ENCODE measurements around the gene CACFD1. TPM values are rescaled to one million over a fixed set of nuclear protein-coding genes. Genes with fewer than 3 reads are reported as not detected.

The CACFD1 gene
- total RNA-seq, 2 experiments from 2014 or later, result 3.7 to 3.8 TPM

DNA sequence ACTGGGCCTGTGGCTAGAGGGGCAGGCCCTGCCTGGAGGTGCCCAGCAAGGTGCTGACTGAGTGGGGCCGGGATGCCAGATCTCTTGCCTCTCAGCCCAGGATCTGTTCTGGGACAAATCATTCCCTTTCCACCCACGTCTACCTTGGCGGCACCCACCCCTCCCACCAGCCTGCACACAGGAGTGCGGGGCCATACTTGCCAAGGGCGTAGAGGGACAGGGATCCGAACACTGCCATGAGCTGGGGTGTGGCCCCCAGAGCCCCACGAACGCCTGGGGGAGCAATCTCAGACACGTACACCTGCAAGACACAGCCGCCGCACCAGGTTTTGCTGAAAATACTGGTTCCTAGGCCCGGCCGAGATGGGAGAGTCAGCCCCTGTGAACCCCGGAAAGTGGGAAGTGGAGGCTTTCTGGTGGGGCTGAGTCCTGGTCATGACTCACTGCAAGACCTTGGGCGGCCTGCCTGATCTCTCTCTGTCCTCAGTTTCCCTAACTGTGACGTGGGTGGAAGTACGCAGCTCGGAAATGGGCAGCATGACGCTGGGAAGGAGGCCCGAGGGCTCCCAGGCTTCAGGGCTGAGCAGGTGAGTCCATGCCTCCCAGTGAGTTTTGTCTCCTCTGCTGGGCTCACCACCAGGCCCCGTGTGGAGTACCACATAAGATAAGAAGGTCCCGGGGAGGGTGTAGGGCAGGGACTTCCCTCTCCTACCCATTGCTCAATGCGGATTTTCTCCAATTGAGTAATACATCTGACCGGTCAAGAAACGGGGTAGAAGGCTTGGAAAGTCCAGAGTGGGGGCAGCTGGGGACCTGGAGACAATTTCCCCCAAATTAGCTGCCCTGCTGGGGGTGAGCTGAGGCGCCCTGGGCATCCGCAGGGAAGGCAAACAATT lies 16.5 kb downstream of the CACFD1 start:
- Mint-ChIP-seq H3K4me1 (ENCODE audit: low read depth) (peaks cover 9% of the 10 kb centered on the region), H3K27ac (no peak overlapping the region), H3K27me3 (no peaks in the 10 kb centered on the region), H3K4me3 (no peak overlapping the region), H3K36me3 (ENCODE audit: low read depth) (no peaks in the 10 kb centered on the region), H3K9me3 (no peaks in the 10 kb centered on the region)
- Histone ChIP-seq H3K27me3 (ENCODE audit: control insufficient read depth in 1 of 2, insufficient read depth in 2 of 2, low read length in 2 of 2) (no peaks in the 10 kb centered on the region), H3K4me3 (ENCODE audit: low read length) (no peak overlapping the region), H3K36me3 (ENCODE audit: insufficient read depth, low read length) (no peaks in the 10 kb centered on the region), H3K27ac (ENCODE audit: low read depth in 1 of 2, low read length in 2 of 2) (no peak overlapping the region), H3K9me3 (ENCODE audit: control insufficient read depth in 1 of 2, insufficient read depth in 1 of 2, low read length in 2 of 2) (no peaks in the 10 kb centered on the region), H3K4me1 (ENCODE audit: insufficient read depth, low read length) (peaks cover 24% of the 10 kb centered on the region)
- ChIA-PET CTCF (no interaction called here), POLR2A (no interaction called here)
- ATAC-seq (ENCODE audit: poor library complexity) (no peak), DNase-seq (peak in 2 of 14 experiments; percentile 63 to 69)
- TF ChIP-seq CTCF (IDR thresholded peaks at IDR 0.05), result no peak
- intact Hi-C loops (cut with DNase I, micrococcal nuclease), result loop anchor here in 1 of 2 experiments (5.0 kb wide), 2 partner anchors 139 to 449 kb away; partner anchors contain the start of gene SURF6

DNA sequence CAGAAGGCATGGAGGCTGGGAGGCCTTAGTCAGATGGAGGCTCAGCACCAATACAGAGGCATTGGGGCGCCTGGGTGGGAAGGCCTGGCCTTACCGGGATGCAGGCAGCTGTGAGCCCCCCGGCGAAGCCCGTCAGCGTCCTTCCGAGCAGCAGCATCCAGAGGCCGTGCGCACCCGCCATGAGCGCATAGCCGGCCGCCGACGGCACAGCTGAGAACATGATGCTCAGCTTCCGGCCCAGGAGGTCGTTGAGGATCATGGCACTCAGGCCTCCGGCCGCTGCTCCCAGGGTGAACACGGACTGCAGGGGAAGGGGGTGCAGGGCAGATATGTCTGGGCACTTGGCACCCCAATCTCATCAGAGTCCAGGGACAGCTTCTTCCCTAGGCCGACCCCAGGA lies 17.2 kb downstream of the CACFD1 start:
- intact Hi-C loops (cut with DNase I, micrococcal nuclease), result loop anchor here in 1 of 2 experiments (1.0 to 5.0 kb wide), 3 partner anchors 17 to 450 kb away; partner anchors contain the start of gene SURF6
- ChIA-PET POLR2A (no interaction called here), CTCF (no interaction called here)
- H3K27me3 ChIP-seq (ENCODE audit: control insufficient read depth in 1 of 2, insufficient read depth in 2 of 2, low read length in 2 of 2), result no peaks in the 10 kb centered on the region
- no peak for TF ChIP-seq CTCF (IDR thresholded peaks at IDR 0.05)
- ATAC-seq (ENCODE audit: poor library complexity), result no peak
- no peak for DNase-seq
- H3K27ac Mint-ChIP-seq, result no peak overlapping the region
- peaks cover 9% of the 10 kb centered on the region for H3K4me1 Mint-ChIP-seq (ENCODE audit: low read depth)
- no peaks in the 10 kb centered on the region for H3K36me3 Mint-ChIP-seq (ENCODE audit: low read depth)
- no peaks in the 10 kb centered on the region for H3K36me3 ChIP-seq (ENCODE audit: insufficient read depth, low read length)
- H3K9me3 ChIP-seq (ENCODE audit: control insufficient read depth in 1 of 2, insufficient read depth in 1 of 2, low read length in 2 of 2), result no peaks in the 10 kb centered on the region
- H3K4me1 ChIP-seq (ENCODE audit: insufficient read depth, low read length), result peaks cover 24% of the 10 kb centered on the region
- H3K9me3 Mint-ChIP-seq, result no peaks in the 10 kb centered on the region
- no peaks in the 10 kb centered on the region for H3K27me3 Mint-ChIP-seq
- no peak overlapping the region for H3K4me3 Mint-ChIP-seq
- no peak overlapping the region for H3K4me3 ChIP-seq (ENCODE audit: low read length)
- no peak overlapping the region for H3K27ac ChIP-seq (ENCODE audit: low read depth in 1 of 2, low read length in 2 of 2)

- Mint-ChIP-seq H3K36me3 (ENCODE audit: low read depth) (no peaks in the 10 kb centered on the region), H3K27me3 (no peaks in the 10 kb centered on the region), H3K4me3 (peak overlapping the region; percentile 42), H3K27ac (peak overlapping the region; percentile 14), H3K4me1 (ENCODE audit: low read depth) (peaks cover 9% of the 10 kb centered on the region), H3K9me3 (no peaks in the 10 kb centered on the region)
- intact Hi-C loops (cut with DNase I, micrococcal nuclease), result loop anchor here in 1 of 2 experiments (1.0 to 5.0 kb wide), 3 partner anchors 17 to 450 kb away; partner anchors contain the start of gene SURF6
- no peak for ATAC-seq (ENCODE audit: poor library complexity)
- Histone ChIP-seq H3K4me3 (ENCODE audit: low read length) (no peak overlapping the region), H3K36me3 (ENCODE audit: insufficient read depth, low read length) (no peaks in the 10 kb centered on the region), H3K4me1 (ENCODE audit: insufficient read depth, low read length) (peaks cover 24% of the 10 kb centered on the region), H3K9me3 (ENCODE audit: control insufficient read depth in 1 of 2, insufficient read depth in 1 of 2, low read length in 2 of 2) (no peaks in the 10 kb centered on the region), H3K27ac (ENCODE audit: low read depth in 1 of 2, low read length in 2 of 2) (no peak overlapping the region), H3K27me3 (ENCODE audit: control insufficient read depth in 1 of 2, insufficient read depth in 2 of 2, low read length in 2 of 2) (no peaks in the 10 kb centered on the region)
- ChIA-PET CTCF (no interaction called here), POLR2A (interaction anchor here (0.6 kb wide), 1 partner anchor 59 kb away, joined by 3 read pairs; no protein-coding TSS in a partner anchor)
- no peak for DNase-seq
- TF ChIP-seq CTCF (IDR thresholded peaks at IDR 0.05), result no peak
These were observed 17.7 kb downstream of the CACFD1 start for GRCh38 chr9:133477461-133477860.

Data from CD4-positive, alpha-beta T cell (primary cell).